ENCODE data around the gene CAST.
"Not testable (repeated sequence)": the region's sequence is repeated elsewhere in the genome, so short reads cannot be mapped to it uniquely, and the experiment has no call there.

The CAST gene

GRCh38 chr5:96714951-96715451 lies 52.8 kb downstream of the CAST start:
- no peak for DNase-seq

- DNase-seq, result no peak
Measured at GRCh38 chr5:96716007-96716406, 53.8 kb downstream of the CAST start.

DNA sequence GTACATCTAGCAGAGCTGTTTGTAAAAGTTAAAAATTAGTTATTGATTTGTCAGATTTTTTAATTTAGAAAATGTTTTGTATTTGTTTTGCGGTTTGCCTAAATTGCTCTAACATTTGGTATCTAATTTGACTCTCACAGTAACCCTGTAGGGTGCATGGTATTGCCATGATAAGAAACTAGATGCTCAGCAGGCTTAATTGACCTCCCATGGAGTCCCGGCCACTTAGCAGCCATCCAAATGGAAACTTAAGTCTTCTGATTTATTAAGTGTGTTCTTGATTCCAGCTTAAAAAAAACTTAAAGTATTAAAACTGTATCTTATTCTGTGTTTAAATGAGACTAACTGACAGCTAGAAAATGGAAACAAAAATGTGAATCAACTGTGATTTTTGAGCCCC lies 54.5 kb downstream of the CAST start:
- DNase-seq, result no peak

DNA sequence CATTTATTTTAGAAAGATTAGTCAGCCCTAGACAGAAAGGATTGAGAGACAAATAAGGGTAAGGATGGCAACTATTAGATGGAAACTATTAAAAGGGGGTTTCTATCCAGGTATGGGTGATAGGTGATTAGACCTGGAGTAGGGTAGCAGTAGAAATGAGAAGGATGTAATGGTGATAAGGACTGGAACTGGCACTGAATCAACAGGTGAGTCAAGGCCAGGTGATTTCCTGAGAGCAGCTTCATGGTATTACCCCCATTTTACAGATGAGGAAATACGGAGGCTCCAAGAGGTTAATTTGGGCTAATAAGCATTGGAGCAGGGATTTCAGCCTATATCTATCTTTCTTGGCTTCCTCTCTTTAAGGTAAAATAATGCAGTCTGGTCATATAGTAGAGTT lies 55.7 kb downstream of the CAST start:
- DNase-seq, result no peak

DNA sequence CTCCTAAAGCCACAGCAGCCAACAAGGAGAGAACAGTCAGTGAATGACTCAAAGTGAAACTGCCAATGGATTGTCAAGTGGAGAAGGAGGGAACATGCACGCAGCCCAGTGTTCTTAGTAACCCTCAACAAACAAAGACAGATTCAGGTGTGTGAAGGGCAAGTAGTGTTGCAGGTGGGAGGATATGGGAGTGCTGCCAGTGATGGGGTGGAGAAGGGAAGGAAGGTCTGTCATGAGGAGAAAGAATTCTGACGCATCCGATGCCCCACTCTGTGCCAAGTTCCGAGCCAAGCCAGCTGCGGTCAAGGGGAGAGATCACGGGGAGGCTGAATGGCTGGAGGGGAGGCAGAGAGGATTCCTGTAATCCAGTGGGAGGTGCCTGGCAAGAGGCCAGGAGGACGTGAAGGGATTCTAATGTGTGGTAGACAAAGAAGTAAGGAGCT lies 56.5 kb downstream of the CAST start:
- no peak for DNase-seq

DNA sequence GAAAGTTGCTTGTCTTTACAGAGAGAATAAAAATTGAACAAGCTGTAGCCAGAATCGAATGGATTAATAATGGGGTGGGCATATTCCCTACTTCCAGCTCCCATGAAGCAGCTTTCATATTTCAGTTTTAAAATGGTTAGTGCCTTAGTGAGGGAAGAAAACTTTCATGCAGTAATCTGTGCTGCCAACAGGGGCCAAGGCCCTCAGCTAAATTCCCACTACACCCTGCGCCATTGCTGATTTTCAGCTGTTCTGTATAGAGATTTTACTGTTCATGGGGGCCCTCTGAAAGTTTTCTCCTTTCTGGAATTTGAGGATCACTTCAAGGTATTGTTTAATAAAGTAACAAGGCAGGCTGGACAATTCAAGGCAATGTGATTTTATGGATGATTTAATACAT lies 58.2 kb downstream of the CAST start:
- no peak for DNase-seq

GRCh38 chr5:96721351-96721977 lies 59.3 kb downstream of the CAST start:
- DNase-seq, result no peak

GRCh38 chr5:96725257-96725656 lies 63.1 kb downstream of the CAST start:
- DNase-seq, result no peak

DNA sequence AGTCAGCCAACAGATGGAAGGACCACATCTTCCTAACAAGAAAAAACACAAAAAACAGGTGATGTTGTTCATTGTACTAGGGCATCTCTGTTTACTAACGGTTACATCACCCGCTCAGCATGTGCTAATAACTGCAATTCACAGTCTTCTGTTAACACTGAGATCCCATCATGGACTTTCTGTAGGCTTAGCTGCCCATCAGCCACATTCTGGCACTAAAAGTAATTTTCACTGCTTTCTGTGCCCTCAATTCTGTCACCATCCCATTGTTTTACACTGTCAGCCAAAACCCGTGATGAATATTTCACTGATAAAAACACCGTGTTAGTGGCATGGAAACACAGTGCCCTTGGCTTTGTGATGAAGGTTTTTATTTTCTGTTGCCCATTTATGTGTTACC lies 64.6 kb downstream of the CAST start:
- no peak for DNase-seq

- no peak for DNase-seq
Measured at GRCh38 chr5:96729156-96729555, 67.0 kb downstream of the CAST start.

- DNase-seq, result peak; percentile 10
Measured at GRCh38 chr5:96730586-96730985, 68.4 kb downstream of the CAST start.

DNA sequence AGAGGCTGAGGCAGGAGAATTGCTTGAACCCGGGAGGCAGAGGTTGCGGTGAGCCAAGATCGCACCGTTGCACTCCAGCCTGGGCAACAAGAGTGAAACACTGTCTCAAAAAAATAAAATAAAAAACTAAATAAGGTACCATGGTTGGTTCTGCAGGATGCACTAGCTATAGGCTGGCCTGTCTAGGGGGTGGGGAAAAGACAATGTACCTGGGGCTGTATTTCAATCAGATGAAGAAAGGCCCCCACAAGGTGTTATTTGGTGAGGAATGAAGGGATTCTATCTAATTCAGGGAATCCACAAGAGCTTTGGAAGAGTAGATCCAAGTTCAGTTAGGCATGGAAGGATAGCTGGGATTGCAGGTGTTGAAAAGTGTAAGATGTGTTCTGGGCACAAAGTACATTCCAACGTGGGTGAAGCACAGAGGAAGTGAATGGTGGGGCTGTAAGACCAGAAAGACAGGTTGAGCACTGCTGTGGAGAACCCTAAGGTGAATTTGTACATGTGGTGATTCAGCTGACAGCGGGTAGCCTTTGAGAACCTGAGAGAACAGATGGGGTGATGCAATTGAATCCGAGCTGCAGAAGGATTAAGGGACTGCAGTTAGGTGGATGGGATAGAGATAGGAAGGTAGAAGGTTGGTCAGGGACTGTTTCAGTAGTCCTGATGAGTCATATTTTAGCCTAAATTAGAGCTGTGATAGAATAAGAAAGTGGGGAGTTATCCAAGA lies 71.8 kb downstream of the CAST start:
- no peak for DNase-seq

DNA sequence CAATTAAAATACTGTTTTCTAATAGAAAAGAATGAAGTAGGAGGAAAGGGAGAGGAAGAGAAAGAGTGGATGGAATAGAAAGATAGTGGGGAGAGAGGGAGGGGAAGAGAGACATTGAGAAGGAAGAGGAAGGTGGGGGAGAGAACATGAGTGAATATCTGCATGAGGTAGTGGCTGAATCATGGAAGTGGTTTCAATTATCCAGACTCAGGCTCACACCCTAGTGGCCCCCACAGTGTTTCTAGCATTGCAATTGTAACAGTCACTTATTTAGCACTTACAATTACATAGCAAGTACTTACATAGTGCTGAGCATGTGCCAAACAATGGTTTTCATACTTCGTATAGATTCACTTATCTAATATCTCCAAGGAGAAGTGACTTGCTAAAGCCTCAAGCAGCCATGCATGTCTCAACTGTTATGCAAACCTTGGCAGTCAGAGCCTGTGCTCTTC lies 72.7 kb downstream of the CAST start:
- no peak for DNase-seq

GRCh38 chr5:96736937-96737336 lies 74.8 kb downstream of the CAST start:
- no peak for DNase-seq

- no peak for DNase-seq
Measured at GRCh38 chr5:96741106-96741505, 78.9 kb downstream of the CAST start.

DNA sequence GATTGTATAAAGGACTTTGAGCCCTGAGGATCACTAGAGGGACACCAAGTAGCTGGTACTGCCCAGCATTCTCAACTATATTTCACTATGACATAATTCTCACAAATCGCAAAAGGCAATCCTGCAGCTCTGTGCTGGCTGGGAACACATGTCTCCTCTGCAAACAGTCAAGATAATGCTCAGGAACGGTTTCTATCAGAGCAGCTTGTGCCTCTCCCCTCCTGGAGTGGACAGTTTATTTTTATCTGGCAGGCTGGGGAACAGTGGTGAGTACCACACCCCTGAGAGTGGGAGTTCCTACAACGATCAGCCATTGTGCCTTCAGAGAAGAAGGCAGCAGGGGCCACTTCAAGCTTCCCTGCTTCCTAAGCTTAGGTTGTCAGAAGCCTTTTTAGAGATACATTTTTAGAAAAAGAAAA lies 79.7 kb downstream of the CAST start:
- DNase-seq, result no peak

DNA sequence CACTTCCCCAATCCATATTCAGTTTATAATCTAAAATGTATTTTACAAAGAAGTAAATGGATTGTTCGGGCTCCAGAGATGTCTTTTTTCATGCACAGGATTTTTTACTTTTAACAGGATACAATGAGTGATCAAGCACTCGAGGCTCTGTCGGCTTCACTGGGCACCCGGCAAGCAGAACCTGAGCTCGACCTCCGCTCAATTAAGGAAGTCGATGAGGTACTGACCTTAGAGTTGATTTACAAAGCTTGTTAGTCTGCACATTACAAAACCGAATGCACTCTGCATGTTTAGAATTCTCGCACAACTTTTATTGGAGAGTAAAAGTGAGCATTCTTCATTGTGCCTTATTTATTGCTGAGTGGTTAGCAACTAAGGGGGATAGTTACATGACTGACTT lies 80.4 kb downstream of the CAST start:
- DNase-seq, result no peak

GRCh38 chr5:96743065-96743768 lies 81.0 kb downstream of the CAST start:
- DNase-seq, result no peak

DNA sequence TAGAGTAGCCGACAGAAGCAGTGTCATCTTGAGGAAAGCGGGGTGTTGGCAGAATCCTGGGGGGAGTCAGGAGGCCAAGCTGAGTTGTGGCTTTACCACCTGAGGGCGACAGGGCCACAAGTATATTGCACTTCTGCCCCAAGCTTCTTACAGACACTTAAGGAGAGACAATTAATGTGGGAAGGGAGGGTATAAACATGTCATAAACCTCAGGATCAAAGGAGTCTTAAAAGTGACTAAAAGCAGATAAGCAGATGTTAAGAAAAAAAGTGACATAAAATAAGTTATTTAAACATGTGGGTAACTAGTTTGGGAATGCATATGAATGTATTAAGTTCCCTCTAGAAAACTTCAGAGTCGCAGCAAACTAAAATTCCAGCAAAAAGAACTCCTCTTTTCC lies 81.6 kb downstream of the CAST start:
- no peak for DNase-seq

GRCh38 chr5:96744218-96744617 lies 82.0 kb downstream of the CAST start:
- DNase-seq, result not testable (repeated sequence)

GRCh38 chr5:96745025-96745424 lies 82.8 kb downstream of the CAST start:
- no peak for DNase-seq

GRCh38 chr5:96745844-96746531 lies 83.8 kb downstream of the CAST start:
- DNase-seq, result no peak

DNA sequence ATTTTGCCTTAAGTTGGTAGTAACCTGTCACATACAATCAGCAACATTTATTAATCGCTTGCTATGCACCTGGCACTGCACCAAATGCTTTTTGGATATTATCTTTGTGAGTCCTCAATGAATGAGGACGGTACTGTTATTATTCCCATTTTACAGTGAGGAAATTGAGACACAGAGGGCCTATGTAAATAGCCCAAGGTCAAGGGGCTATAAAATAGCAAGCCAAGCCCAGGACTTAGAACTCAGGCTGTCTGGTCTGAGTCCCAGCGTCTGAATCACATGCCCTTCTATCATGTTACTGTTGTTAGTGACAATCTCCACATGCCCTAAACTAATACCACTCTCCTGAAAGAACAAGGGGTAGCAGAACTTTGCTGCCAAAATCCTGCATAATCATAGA lies 85.5 kb downstream of the CAST start:
- DNase-seq, result no peak

Measured in NCI-H1092 (cell line).